B cell (primary cell): Measurements from ENCODE around the gene TUBA3D.

ENCODE experiments used
- CTCF ChIP-seq: fragments of 200-600 bp; IDR thresholded peaks from one replicate; pipeline ENCODE4 v1.8.0; 2022; ENCODE audit warnings: antibody characterized with exemption, mild to moderate bottlenecking
- EZH2 ChIP-seq: IDR thresholded peaks from 2 replicates; pipeline ENCODE4 v1.6.1; 2012; ENCODE audit warnings: borderline replicate concordance, low read depth, mild to moderate bottlenecking, moderate library complexity, low read length; ENCODE audit not compliant: insufficient read depth, poor library complexity, severe bottlenecking

- TF ChIP-seq CTCF, result no peak
- no peak for TF ChIP-seq EZH2
Measured at GRCh38 chr2:131426727-131427126, 49.2 kb upstream of the TUBA3D start.
